IPS-20b (cell line): ENCODE results near the gene KIF21A.
"Not testable (repeated sequence)": the region's sequence is repeated elsewhere in the genome, so short reads cannot be mapped to it uniquely, and the experiment has no call there.

Source experiments
- H3K27ac ChIP-seq: one replicate; pipeline ENCODE4 v1.5.1; 2013; ENCODE audit warnings: low read length
- H3K27me3 ChIP-seq: 2 replicates; pipeline ENCODE4 v1.6.1; 2013; ENCODE audit warnings: mild to moderate bottlenecking, low read length, inconsistent platforms; ENCODE audit not compliant: insufficient read depth
- H3K36me3 ChIP-seq: 2 replicates; pipeline ENCODE4 v1.6.1; 2013; ENCODE audit warnings: low read depth, mild to moderate bottlenecking, inconsistent platforms, low read length, moderate library complexity; ENCODE audit not compliant: insufficient read depth
- H3K4me1 ChIP-seq: 2 replicates; pipeline ENCODE4 v1.6.1; 2013; ENCODE audit warnings: mild to moderate bottlenecking, control low read depth, inconsistent platforms, low read length, moderate library complexity; ENCODE audit not compliant: insufficient read depth
- H3K4me3 ChIP-seq: 2 replicates; pipeline ENCODE4 v1.5.1; 2013; ENCODE audit warnings: mild to moderate bottlenecking, low read length, inconsistent platforms
- H3K9ac ChIP-seq: 2 replicates; pipeline ENCODE4 v1.6.1; 2013; ENCODE audit warnings: low read depth, mild to moderate bottlenecking, inconsistent platforms, low read length, moderate library complexity
- H3K9me3 ChIP-seq: 2 replicates; pipeline ENCODE4 v1.6.1; 2013; ENCODE audit warnings: mild to moderate bottlenecking, low read depth, low read length, inconsistent platforms; ENCODE audit not compliant: insufficient read depth

Gene KIF21A

GRCh38 chr12:39443081-39443928, at the start of gene KIF21A:
Gene KIF21A, minus strand, starts transcription at chr12:39443120. Its CDS starts 150 bp downstream, at chr12:39442970.
- no peak within 1 kb of the TSS for H3K27ac ChIP-seq
- H3K36me3 ChIP-seq, result no peaks in the 10 kb centered on the region
- H3K9ac ChIP-seq, result peak within 1 kb of the TSS; percentile 75
- H3K4me3 ChIP-seq, result peak within 1 kb of the TSS; percentile 90
- peaks cover 22% of the 10 kb centered on the region; the same call in 1 of the 2 replicates for H3K4me1 ChIP-seq
- no peaks in the 10 kb centered on the region for H3K9me3 ChIP-seq
- H3K27me3 ChIP-seq, result peaks cover 8% of the 10 kb centered on the region; the same call in 1 of the 2 replicates

DNA sequence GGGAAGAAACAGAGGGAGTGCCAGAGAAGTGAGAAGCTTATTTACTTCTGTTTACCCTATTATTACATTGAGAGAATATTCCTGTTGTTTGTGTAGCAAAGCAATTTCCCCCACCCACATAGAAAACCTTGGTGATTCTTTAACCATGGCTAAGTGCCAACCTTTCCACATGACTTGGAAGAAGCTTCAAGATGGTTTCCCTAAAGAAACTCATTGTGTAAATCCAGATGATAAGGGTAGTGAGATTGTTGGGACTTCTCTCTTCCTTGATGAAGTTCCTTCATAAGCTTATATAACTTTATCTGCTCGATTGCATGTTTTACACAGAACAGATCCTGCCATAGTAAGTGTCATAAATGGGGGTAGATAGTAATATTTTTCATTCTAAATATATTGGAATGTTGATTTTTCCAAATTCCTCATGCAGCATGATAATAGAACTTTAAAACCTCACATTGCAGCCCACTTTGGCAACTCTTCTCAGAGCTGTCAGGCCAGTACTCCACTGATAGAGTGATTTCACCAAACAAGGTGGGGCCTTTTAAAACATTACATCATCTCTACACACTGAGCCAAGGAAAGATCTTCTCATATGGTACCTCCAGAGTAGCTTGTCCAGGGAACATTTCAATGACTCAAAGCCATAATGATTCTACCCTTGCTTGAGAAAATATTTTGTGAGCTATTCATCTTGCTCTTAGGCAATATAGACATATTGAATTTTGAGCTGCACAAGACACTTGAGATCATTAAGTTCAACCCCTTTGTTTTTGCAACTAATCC, 47.8 kb upstream of the KIF21A start:
- Histone ChIP-seq H3K4me3 (no peak overlapping the region), H3K36me3 (no peaks in the 10 kb centered on the region), H3K27ac (no peak overlapping the region), H3K4me1 (no peaks in the 10 kb centered on the region), H3K9me3 (no peaks in the 10 kb centered on the region), H3K9ac (no peak overlapping the region), H3K27me3 (no peaks in the 10 kb centered on the region)

DNA sequence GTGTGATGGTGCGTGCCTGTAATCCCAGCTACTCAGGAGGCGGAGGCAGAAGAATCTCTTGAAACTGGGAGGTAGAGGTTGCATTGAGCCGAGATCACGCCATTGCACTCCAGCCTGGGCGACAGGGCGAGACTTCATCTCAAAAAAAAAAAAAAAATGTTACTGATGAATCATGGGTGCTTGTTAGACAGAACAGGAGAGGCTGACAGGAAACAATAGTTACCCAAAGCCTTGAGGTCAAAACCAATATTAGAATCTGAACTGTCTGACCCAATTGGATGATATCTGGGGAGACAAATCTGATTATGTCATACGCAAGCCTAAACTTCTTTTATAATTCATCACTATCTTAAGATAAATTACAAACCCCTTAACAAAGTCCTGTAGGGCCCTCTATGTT, 40.7 kb upstream of the KIF21A start:
- Histone ChIP-seq H3K4me1 (no peaks in the 10 kb centered on the region), H3K9me3 (no peaks in the 10 kb centered on the region), H3K4me3 (no peak overlapping the region), H3K27me3 (no peaks in the 10 kb centered on the region), H3K27ac (no peak overlapping the region), H3K36me3 (no peaks in the 10 kb centered on the region), H3K9ac (no peak overlapping the region)

DNA sequence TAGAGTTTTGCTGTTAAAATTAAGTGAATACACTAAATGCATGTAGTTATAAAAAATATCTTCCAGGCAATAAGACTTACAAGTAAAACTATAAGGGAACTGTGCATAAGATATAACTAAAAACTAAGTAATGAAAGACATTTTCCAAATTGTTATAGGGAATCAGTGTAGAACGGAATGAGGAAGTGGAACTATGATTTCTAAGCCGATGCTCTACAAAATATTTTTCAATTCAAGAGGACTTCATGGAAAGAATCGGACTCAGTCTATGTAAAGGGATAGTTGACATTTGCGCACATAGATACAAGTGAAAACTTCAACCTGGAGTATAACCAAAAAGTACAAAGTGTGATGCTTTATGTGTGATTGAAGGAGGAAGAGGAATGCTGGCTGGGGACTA, 40.1 kb upstream of the KIF21A start:
- no peak overlapping the region for H3K27ac ChIP-seq
- H3K27me3 ChIP-seq, result no peaks in the 10 kb centered on the region
- H3K4me3 ChIP-seq, result no peak overlapping the region
- no peaks in the 10 kb centered on the region for H3K36me3 ChIP-seq
- H3K4me1 ChIP-seq, result no peaks in the 10 kb centered on the region
- H3K9ac ChIP-seq, result no peak overlapping the region
- no peaks in the 10 kb centered on the region for H3K9me3 ChIP-seq

GRCh38 chr12:39476894-39477293, 34.0 kb upstream of the KIF21A start:
- no peak overlapping the region for H3K9ac ChIP-seq
- no peak overlapping the region for H3K4me3 ChIP-seq
- no peaks in the 10 kb centered on the region for H3K27me3 ChIP-seq
- H3K9me3 ChIP-seq, result peaks cover 8% of the 10 kb centered on the region
- no peaks in the 10 kb centered on the region for H3K4me1 ChIP-seq
- no peak overlapping the region for H3K27ac ChIP-seq
- no peaks in the 10 kb centered on the region for H3K36me3 ChIP-seq

DNA sequence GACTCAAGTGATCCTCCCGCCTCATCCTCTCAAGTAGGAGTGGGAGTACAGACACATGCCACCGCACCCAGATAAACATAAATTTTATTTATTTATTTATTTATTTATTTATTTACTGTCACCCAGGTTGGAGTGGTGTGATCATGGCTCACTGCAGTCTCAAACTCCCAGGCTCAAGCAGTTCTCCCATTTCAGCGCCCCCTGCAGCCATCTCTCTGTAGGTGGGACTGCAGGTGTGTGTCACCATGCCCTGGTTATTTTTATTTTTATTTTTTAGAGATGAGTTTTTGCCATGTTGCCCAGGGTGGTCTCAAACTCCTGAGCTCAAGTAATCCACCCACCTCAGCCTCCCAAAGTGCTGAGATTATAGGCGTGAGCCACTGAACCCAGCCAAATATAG, 33.2 kb upstream of the KIF21A start:
- H3K27me3 ChIP-seq, result no peaks in the 10 kb centered on the region
- no peak overlapping the region for H3K4me3 ChIP-seq
- H3K9ac ChIP-seq, result no peak overlapping the region
- no peaks in the 10 kb centered on the region for H3K4me1 ChIP-seq
- H3K27ac ChIP-seq, result no peak overlapping the region
- H3K9me3 ChIP-seq, result peaks cover 8% of the 10 kb centered on the region
- no peaks in the 10 kb centered on the region for H3K36me3 ChIP-seq

DNA sequence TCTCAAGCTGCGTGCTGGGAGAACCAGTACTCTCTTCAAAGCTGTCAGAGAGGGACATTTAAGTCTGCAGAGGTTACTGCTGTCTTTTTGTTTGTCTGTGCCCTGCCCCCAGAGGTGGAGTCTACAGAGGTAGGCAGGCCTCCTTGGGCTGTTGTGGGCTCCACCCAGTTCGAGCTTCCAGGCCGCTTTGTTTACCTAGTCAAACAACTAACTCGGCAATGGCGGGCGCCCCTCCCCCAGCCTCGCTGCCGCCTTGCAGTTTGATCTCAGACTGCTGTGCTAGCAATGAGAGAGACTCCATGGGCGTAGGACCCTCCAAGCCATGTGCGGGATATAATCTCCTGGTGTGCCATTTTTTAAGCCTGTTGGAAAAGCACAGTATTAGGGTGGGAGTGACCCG, 32.2 kb upstream of the KIF21A start:
- H3K27ac ChIP-seq, H3K4me3 ChIP-seq, H3K4me1 ChIP-seq, H3K9me3 ChIP-seq, H3K9ac ChIP-seq, H3K27me3 ChIP-seq, H3K36me3 ChIP-seq: not testable (repeated sequence)

- Histone ChIP-seq H3K27ac (no peak overlapping the region), H3K4me3 (no peak overlapping the region), H3K27me3 (no peaks in the 10 kb centered on the region), H3K9me3 (no peaks in the 10 kb centered on the region), H3K36me3 (no peaks in the 10 kb centered on the region), H3K4me1 (no peaks in the 10 kb centered on the region; the same call in 1 of the 2 replicates), H3K9ac (no peak overlapping the region)
These were observed 24.5 kb upstream of the KIF21A start for GRCh38 chr12:39467432-39467870.

DNA sequence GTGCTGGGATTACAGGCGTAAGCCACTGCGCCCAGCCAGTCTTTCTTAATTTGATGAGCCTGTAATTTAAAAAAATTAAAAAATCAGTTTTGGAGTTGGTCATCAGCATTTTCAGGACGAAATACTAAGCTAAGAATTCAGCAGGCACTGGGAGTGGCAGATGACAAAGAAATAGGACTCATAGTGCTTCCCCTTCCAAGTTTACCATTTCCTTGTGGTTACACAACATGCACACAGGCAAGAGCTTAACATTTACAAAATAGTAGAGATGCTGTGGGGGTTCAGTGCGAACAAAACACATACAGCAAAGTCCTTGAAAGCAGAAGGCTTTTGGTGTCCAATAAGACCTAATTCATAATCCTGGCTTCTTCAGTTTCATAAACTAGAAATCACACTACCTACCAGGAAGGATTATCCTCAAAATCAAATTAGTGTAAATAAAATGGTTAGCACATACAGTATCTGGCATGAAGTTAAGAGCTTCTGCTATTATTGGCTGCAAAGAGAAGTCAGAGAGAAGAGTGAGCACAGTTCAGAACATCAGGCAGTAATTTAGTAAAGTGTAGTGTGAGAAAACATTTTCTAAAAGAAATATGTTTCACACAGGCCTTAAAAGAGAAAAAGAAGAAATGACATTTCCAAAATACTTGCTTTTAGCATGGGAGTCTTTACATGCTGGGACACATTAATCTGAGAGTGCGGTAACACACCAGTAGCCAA, 22.2 kb upstream of the KIF21A start:
- no peaks in the 10 kb centered on the region for H3K27me3 ChIP-seq
- no peak overlapping the region for H3K9ac ChIP-seq
- no peak overlapping the region for H3K27ac ChIP-seq
- no peaks in the 10 kb centered on the region for H3K9me3 ChIP-seq
- H3K4me1 ChIP-seq, result no peaks in the 10 kb centered on the region; the same call in 1 of the 2 replicates
- H3K4me3 ChIP-seq, result no peak overlapping the region
- no peaks in the 10 kb centered on the region for H3K36me3 ChIP-seq

DNA sequence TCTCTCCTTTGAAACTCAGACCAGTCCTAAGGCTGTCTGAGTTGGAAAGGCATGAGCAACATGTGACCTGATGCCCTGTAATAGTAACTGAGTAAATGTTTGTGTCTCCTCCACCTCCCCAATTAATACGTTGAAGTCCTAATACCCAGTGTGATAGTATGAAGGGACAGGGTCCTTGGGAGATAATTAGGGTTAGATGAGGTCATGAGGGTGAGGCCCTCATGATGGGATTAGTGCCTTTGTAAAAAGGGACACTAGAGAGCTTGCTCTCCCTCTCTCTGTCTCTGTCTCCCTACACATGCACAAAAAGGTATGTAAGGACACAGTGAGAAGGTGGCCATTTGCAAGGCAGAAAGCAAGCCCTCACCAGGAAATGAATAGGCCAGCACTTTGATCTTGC, 18.1 kb upstream of the KIF21A start:
- Histone ChIP-seq H3K9me3 (no peaks in the 10 kb centered on the region), H3K9ac (no peak overlapping the region), H3K4me1 (no peaks in the 10 kb centered on the region; the same call in 1 of the 2 replicates), H3K4me3 (no peak overlapping the region), H3K27ac (no peak overlapping the region), H3K36me3 (no peaks in the 10 kb centered on the region), H3K27me3 (no peaks in the 10 kb centered on the region)

DNA sequence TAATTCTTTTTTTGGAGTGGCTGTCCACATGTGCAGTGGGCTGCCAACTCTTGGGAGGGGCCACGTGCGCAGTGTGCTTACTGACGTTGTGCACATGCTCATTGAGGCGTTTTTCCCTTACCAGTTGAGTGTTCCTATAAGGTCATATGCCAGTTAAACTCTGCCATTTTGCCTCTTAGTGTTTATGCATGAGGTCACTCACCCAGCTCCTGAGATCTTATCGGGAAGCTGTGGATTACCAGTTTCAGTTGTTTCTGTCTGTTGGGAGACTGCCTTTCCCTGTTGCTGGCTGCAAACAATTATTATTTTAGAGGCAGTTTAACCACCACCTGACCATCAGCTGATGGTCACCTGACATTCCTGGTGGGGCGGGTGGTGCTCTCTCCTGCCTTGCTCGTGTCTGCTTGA, 16.1 kb upstream of the KIF21A start:
- H3K27me3 ChIP-seq, result no peaks in the 10 kb centered on the region
- H3K9me3 ChIP-seq, result no peaks in the 10 kb centered on the region
- no peaks in the 10 kb centered on the region for H3K4me1 ChIP-seq
- no peak overlapping the region for H3K4me3 ChIP-seq
- H3K27ac ChIP-seq, result no peak overlapping the region
- H3K9ac ChIP-seq, result no peak overlapping the region
- no peaks in the 10 kb centered on the region for H3K36me3 ChIP-seq
